HepG2 (cell line): ENCODE data around the gene FITM1. TPM values are rescaled to one million over a fixed set of nuclear protein-coding genes. Genes with fewer than 3 reads are reported as not detected.
"Not testable (repeated sequence)": the region's sequence is repeated elsewhere in the genome, so short reads cannot be mapped to it uniquely, and the experiment has no call there.

Source experiments
- ATAC-seq: fragments of 200-7000 bp; cut with Tn5 transposase; 3 replicates; pipeline ENCODE4 v1.9.1; 2020; ENCODE audit warnings: mild to moderate bottlenecking, moderate library complexity
- BruUV-seq: library from RNA; stranded (reverse); fragments of 400-500 nt; replicated peaks from 2 replicates; lab custom pipeline; 2021; lab: Mats Ljungman, UMichigan
- CTCF ChIA-PET: fragments of 300-600 bp; formaldehyde crosslinking; extraction: SDS; loops from one replicate; lab custom pipeline; 2021; ENCODE audit warnings: low total read pairs, inconsistent platforms, low intra/inter-chr PET ratio; lab: Yijun Ruan, JAX
- POLR2A ChIA-PET: fragments of 350-600 bp; sonication (Branson Sonifier 250); formaldehyde crosslinking; loops from one replicate; lab custom pipeline; 2020; ENCODE audit warnings: antibody characterized with exemption, inconsistent platforms; lab: Yijun Ruan, JAX
- DNase-seq: peaks from one replicate; pipeline ENCODE4 v3.0.0-alpha.2; 2015; ENCODE audit warnings: low spot score
- FAIRE-seq: peaks from 3 replicates; lab custom pipeline; 2011; peaks lifted over from hg19 to GRCh38; lab: Jason Lieb, UNC
- H2AFZ ChIP-seq: one replicate; pipeline ENCODE4 v1.6.1; 2011; ENCODE audit warnings: low read length, inconsistent platforms
- H3K27ac ChIP-seq: fragments of 300-600 bp; 3 replicates; pipeline ENCODE4 v1.8.0; 2011; ENCODE audit warnings: mixed run types, mild to moderate bottlenecking, mixed read lengths, low read length, inconsistent platforms; ENCODE audit not compliant: insufficient read depth; ENCODE audit errors: extremely low read length
- H3K27me3 ChIP-seq, 2 experiments: fragments of 200-600 bp in 1 of 2; 2 replicates in 1 of 2; 3 replicates in 1 of 2; pipeline versions ENCODE4 v1.6.0 to v1.8.0; 2011; ENCODE audit warnings: low read length in 2 of 2, mild to moderate bottlenecking in 2 of 2, moderate library complexity in 2 of 2, inconsistent platforms in 1 of 2; ENCODE audit not compliant: insufficient read depth in 2 of 2, control insufficient read depth in 1 of 2
- H3K36me3 ChIP-seq, 2 experiments: fragments of 200-600 bp in 1 of 2; replicated peaks in 1 of 2; 2 replicates in 1 of 2; 3 replicates in 1 of 2; pipeline versions ENCODE4 v1.5.1 to v1.8.0; 2011; ENCODE audit warnings: low read length in 2 of 2, inconsistent platforms in 1 of 2; ENCODE audit not compliant: insufficient read depth in 2 of 2, control insufficient read depth in 1 of 2
- H3K4me1 ChIP-seq: 2 replicates; pipeline ENCODE4 v1.5.1; 2012; ENCODE audit warnings: low read length, inconsistent platforms; ENCODE audit not compliant: insufficient read depth
- H3K4me2 ChIP-seq: 2 replicates; pipeline ENCODE4 v1.6.0; 2011; ENCODE audit warnings: low read depth, low read length, inconsistent platforms
- H3K4me3 ChIP-seq, 3 experiments: fragments of 200-600 bp in 1 of 3; sonication (generic), shearing (Covaris generic) in 1 of 3; replicated peaks in 1 of 3; 2 replicates each; pipeline ENCODE4 v1.5.1; 2011 to 2016; ENCODE audit warnings: low read length in 3 of 3, inconsistent platforms in 2 of 3, low read depth in 2 of 3, mild to moderate bottlenecking in 2 of 3, control low read depth in 1 of 3, mixed read lengths in 1 of 3; ENCODE audit not compliant: insufficient read depth in 1 of 3
- H3K79me2 ChIP-seq: one replicate; pipeline ENCODE4 v1.6.1; 2011; ENCODE audit warnings: low read length, inconsistent platforms; ENCODE audit not compliant: insufficient read depth
- H3K9ac ChIP-seq: 2 replicates; pipeline ENCODE4 v1.6.0; 2011; ENCODE audit warnings: mild to moderate bottlenecking, low read depth, low read length, inconsistent platforms; ENCODE audit not compliant: insufficient read depth
- H3K9me3 ChIP-seq: 2 replicates; pipeline ENCODE4 v1.5.1; 2012; ENCODE audit warnings: mild to moderate bottlenecking, low read length
- H4K20me1 ChIP-seq: 2 replicates; pipeline ENCODE4 v1.6.0; 2011; ENCODE audit warnings: inconsistent platforms, mild to moderate bottlenecking, low read length, moderate library complexity; ENCODE audit not compliant: insufficient read depth
- BORCS8-MEF2B ChIP-seq: sonication (generic); formaldehyde crosslinking; IDR thresholded peaks from 2 replicates; pipeline ENCODE4 v1.8.0; 2022; ENCODE audit warnings: mild to moderate bottlenecking, missing genetic modification reagents
- CC2D1A ChIP-seq: sonication (generic); formaldehyde crosslinking; IDR thresholded peaks from 2 replicates; pipeline ENCODE4 v1.8.1; 2023; ENCODE audit warnings: mild to moderate bottlenecking, missing genetic modification reagents
- CHD4 ChIP-seq: fragments of 200-600 bp; sonication (generic); IDR thresholded peaks from 2 replicates; pipeline ENCODE4 v1.7.0; 2017; ENCODE audit warnings: mild to moderate bottlenecking, low read length, borderline replicate concordance
- KDM2A ChIP-seq: sonication (generic); formaldehyde crosslinking; IDR thresholded peaks from 2 replicates; pipeline ENCODE4 v1.4.0; 2020; ENCODE audit warnings: low read depth, missing genetic modification reagents, borderline replicate concordance
- MYC ChIP-seq: sonication (generic); formaldehyde crosslinking; IDR thresholded peaks from 2 replicates; pipeline ENCODE4 v1.9.0; 2021; ENCODE audit warnings: missing genetic modification reagents, borderline replicate concordance
- PAX8 ChIP-seq: sonication (generic); formaldehyde crosslinking; IDR thresholded peaks from 2 replicates; pipeline ENCODE4 v1.8.0; 2022; ENCODE audit warnings: mild to moderate bottlenecking, missing genetic modification reagents, borderline replicate concordance
- POLR2G ChIP-seq: fragments of 200-400 bp; formaldehyde crosslinking; IDR thresholded peaks from 2 replicates; pipeline ENCODE4 v1.6.1; 2018; ENCODE audit warnings: mild to moderate bottlenecking, low read depth, low read length, moderate library complexity
- RBFOX2 ChIP-seq: fragments of 200-400 bp; formaldehyde crosslinking; IDR thresholded peaks from 2 replicates; pipeline ENCODE4 v1.6.1; 2017; ENCODE audit warnings: low read depth, mild to moderate bottlenecking, low read length
- RBM22 ChIP-seq: fragments of 200-400 bp; formaldehyde crosslinking; optimal IDR thresholded peaks from 2 replicates; pipeline ENCODE3; 2017; ENCODE audit warnings: mild to moderate bottlenecking, low read length, moderate library complexity
- SMYD3 ChIP-seq: sonication (generic); formaldehyde crosslinking; IDR thresholded peaks from 2 replicates; pipeline ENCODE4 v1.8.1; 2023; ENCODE audit warnings: mild to moderate bottlenecking, missing genetic modification reagents
- TOPORS ChIP-seq: sonication (generic); formaldehyde crosslinking; IDR thresholded peaks from 2 replicates; pipeline ENCODE4 v1.8.0; 2023; ENCODE audit warnings: mild to moderate bottlenecking, missing genetic modification reagents
- ZC3H4 ChIP-seq: sonication (generic); formaldehyde crosslinking; IDR thresholded peaks from 2 replicates; pipeline ENCODE4 v1.4.0; 2020; ENCODE audit warnings: missing genetic modification reagents, borderline replicate concordance
- ZIK1 ChIP-seq: sonication (generic); formaldehyde crosslinking; IDR thresholded peaks from 2 replicates; pipeline ENCODE4 v1.5.0; 2020; ENCODE audit warnings: mild to moderate bottlenecking, low read depth, missing genetic modification reagents, borderline replicate concordance
- ZNF446 ChIP-seq: sonication (generic); formaldehyde crosslinking; IDR thresholded peaks from 2 replicates; pipeline ENCODE4 v1.5.0; 2020; ENCODE audit warnings: mild to moderate bottlenecking, missing genetic modification reagents
- ZNF607 ChIP-seq: sonication (generic); formaldehyde crosslinking; IDR thresholded peaks from 2 replicates; pipeline ENCODE4 v1.5.1; 2020; ENCODE audit warnings: missing genetic modification reagents, mild to moderate bottlenecking, borderline replicate concordance
- ZNF790 ChIP-seq: sonication (generic); formaldehyde crosslinking; IDR thresholded peaks from 2 replicates; pipeline ENCODE4 v1.8.0; 2022; ENCODE audit warnings: missing genetic modification reagents, mild to moderate bottlenecking, borderline replicate concordance
- ZNF879 ChIP-seq: sonication (generic); formaldehyde crosslinking; IDR thresholded peaks from 2 replicates; pipeline ENCODE4 v1.8.1; 2023; ENCODE audit warnings: missing genetic modification reagents
- WGBS: methylation state at CpG from one replicate; pipeline ENCODE4 v1.1.6; 2017; ENCODE audit warnings: low lambda C conversion rate; 5-methylcytosine and 5-hydroxymethylcytosine counted together
- in situ Hi-C: cut with HindIII; loops from 2 replicates; pipeline ENCODE4 v1.10.0; 2017; ENCODE audit warnings: low pct_unique_long_range_greater_than_20kb; ENCODE audit not compliant: extremely low pct_ligation_motif_present
- intact Hi-C: fragments of 100-400 bp; cut with micrococcal nuclease; formaldehyde crosslinking; loops from one replicate; pipeline ENCODE4 v1.10.0; 2022; ENCODE audit not compliant: unreplicated experiment
- polyA plus RNA-seq, 8 experiments: library from polyadenylated mRNA; depleted of rRNA in 3 of 8; stranded (reverse) in 7 of 8; unstranded in 1 of 8; fragments of >200 nt; fragmentation: Illumina TruSeq in 4 of 8; extraction: Trizol in 4 of 8; gene quantifications; 2 replicates each; pipeline versions ENCODE4 v1.2.1 to v1.2.3, GENCODE V29; 2011 to 2016; ENCODE audit warnings: low read depth in 4 of 8, missing spikeins in 1 of 8, mixed read lengths in 1 of 8; ENCODE audit not compliant: insufficient read depth in 1 of 8
- total RNA-seq, 5 experiments: library from RNA; depleted of rRNA; stranded (reverse); fragments of >200 nt; fragmentation: Illumina TruSeq; extraction: Trizol; gene quantifications; 2 replicates each; pipeline ENCODE4 v1.2.3, GENCODE V29; 2016; ENCODE audit warnings: low read depth in 1 of 5
- TF ChIP-seq, protein P1 (sequence below): sonication (generic); formaldehyde crosslinking; IDR thresholded peaks from 2 replicates; pipeline ENCODE4 v1.8.1; 2023; ENCODE audit warnings: mild to moderate bottlenecking, missing genetic modification reagents, borderline replicate concordance
- TF ChIP-seq, protein P2 (sequence below): sonication (generic); formaldehyde crosslinking; IDR thresholded peaks from 2 replicates; pipeline ENCODE4 v1.4.0; 2020; ENCODE audit warnings: mild to moderate bottlenecking, missing genetic modification reagents
- TF ChIP-seq, protein P3 (sequence below): sonication (generic); formaldehyde crosslinking; IDR thresholded peaks from 2 replicates; pipeline ENCODE4 v1.9.0; 2021; ENCODE audit warnings: missing genetic modification reagents, borderline replicate concordance

FITM1 gene
- total and polyA plus RNA-seq, 2 of the 13 experiments (the other 11 are each of a cell fraction or from before 2014, with no cell fraction given) = 2.7 to 5.8 TPM

DNA sequence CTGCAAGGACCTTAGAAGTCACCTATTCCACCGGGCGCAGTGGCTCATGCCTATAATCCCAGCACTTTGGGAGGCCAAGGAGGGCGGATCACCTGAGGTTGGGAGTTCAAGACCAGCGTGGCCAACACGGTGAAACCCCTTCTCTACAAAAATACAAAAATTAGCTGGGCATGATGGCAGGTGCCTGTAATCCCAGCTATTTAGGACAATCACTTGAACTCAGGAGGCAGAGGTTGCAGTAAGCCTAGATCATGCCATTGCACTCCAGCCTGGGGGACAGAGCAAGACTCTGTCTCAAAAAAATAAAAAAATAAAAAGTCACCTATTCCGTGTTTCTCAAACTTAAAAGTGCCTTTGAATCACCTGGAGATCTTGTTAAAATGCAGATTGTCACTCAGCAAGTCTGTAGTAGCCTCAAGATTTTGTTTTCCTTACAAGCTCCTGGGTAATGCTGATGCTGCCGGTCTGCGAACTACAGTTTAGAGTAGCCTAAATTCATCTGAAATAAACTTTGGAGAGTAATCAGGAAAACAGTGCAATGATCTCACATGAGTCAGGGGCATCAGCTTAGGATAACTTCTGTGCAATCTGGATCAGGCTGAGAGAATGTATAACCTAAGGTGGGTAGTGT is 24.7 kb upstream of the FITM1 start:
- H3K9me3 ChIP-seq, H3K27me3 ChIP-seq, DNase-seq, H4K20me1 ChIP-seq, H3K4me2 ChIP-seq, H3K9ac ChIP-seq, BruUV-seq, H3K4me3 ChIP-seq, H2AFZ ChIP-seq, H3K79me2 ChIP-seq, intact Hi-C loops, FAIRE-seq: not testable (repeated sequence)
- 94% methylated on average over 8 of the region's 8 CpGs for WGBS
- ChIA-PET POLR2A (interaction anchor here (1.0 to 11.8 kb wide), 9 partner anchors 9 to 90 kb away, joined by 3 to 594 read pairs (median 10); partner anchors contain the start of genes DCAF11, EMC9, IRF9 and NRL), CTCF (interaction anchor here (1.6 to 5.4 kb wide), 2 partner anchors 16 to 47 kb away, joined by 3 to 86 read pairs; no protein-coding TSS in a partner anchor)
- Histone ChIP-seq H3K4me1 (peaks cover 60% of the 10 kb centered on the region), H3K27ac (peak overlapping the region; percentile 44), H3K36me3 (peaks cover 17 to 28% of the 10 kb centered on the region in 2 experiments)
- peak; percentile 28 for ATAC-seq
- in situ Hi-C loops = loop anchor here (25.0 kb wide), 1 partner anchor 1518 kb away; the partner anchor contains the start of genes ABHD4 and DAD1
- TF ChIP-seq CHD4 (peak; percentile 53), SMYD3 (CRISPR knock-in tag) (peak; percentile 57; the same call in 1 of the 2 replicates), ZIK1 (CRISPR knock-in tag) (0 out of 2 replicates have a peak, but pooled peaks have one; percentile 8), CC2D1A (0 out of 2 replicates have a peak, but pooled peaks have one; percentile 88), ZC3H4 (peak; percentile 85), ZNF790 (CRISPR knock-in tag) (0 out of 2 replicates have a peak, but pooled peaks have one; percentile 34), RBM22 (peak; percentile 80), ZNF607 (CRISPR knock-in tag) (0 out of 2 replicates have a peak, but pooled peaks have one; percentile 47), TOPORS (CRISPR knock-in tag) (peak; percentile 71; the same call in 1 of the 2 replicates), POLR2G (peak; percentile 28), PAX8 (CRISPR knock-in tag) (0 out of 2 replicates have a peak, but pooled peaks have one; percentile 28), ZNF446 (CRISPR knock-in tag) (0 out of 2 replicates have a peak, but pooled peaks have one; percentile 34), ZNF879 (CRISPR knock-in tag) (0 out of 2 replicates have a peak, but pooled peaks have one; percentile 32), MYC (CRISPR knock-in tag) (0 out of 2 replicates have a peak, but pooled peaks have one; percentile 7), RBFOX2 (0 out of 2 replicates have a peak, but pooled peaks have one; percentile 42), KDM2A (peak; percentile 24; the same call in 1 of the 2 replicates), BORCS8-MEF2B (peak; percentile 17; the same call in 1 of the 2 replicates)
- TF ChIP-seq, protein P1, sequence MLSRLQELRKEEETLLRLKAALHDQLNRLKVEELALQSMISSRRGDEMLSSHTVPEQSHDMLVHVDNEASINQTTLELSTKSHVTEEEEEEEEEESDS (CRISPR knock-in tag) = 0 out of 2 replicates have a peak, but pooled peaks have one; percentile 78
- TF ChIP-seq, protein P2, sequence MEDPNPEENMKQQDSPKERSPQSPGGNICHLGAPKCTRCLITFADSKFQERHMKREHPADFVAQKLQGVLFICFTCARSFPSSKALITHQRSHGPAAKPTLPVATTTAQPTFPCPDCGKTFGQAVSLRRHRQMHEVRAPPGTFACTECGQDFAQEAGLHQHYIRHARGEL = 0 out of 2 replicates have a peak, but pooled peaks have one; percentile 7
- TF ChIP-seq, protein P3, sequence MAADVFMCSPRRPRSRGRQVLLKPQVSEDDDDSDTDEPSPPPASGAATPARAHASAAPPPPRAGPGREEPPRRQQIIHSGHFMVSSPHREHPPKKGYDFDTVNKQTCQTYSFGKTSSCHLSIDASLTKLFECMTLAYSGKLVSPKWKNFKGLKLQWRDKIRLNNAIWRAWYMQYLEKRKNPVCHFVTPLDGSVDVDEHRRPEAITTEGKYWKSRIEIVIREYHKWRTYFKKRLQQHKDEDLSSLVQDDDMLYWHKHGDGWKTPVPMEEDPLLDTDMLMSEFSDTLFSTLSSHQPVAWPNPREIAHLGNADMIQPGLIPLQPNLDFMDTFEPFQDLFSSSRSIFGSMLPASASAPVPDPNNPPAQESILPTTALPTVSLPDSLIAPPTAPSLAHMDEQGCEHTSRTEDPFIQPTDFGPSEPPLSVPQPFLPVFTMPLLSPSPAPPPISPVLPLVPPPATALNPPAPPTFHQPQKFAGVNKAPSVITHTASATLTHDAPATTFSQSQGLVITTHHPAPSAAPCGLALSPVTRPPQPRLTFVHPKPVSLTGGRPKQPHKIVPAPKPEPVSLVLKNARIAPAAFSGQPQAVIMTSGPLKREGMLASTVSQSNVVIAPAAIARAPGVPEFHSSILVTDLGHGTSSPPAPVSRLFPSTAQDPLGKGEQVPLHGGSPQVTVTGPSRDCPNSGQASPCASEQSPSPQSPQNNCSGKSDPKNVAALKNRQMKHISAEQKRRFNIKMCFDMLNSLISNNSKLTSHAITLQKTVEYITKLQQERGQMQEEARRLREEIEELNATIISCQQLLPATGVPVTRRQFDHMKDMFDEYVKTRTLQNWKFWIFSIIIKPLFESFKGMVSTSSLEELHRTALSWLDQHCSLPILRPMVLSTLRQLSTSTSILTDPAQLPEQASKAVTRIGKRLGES (CRISPR knock-in tag) = 0 out of 2 replicates have a peak, but pooled peaks have one; percentile 31
